Subcutaneous abdominal adipose tissue (tissue), 5 donors: ENCODE data around the gene SPATA31C1.

ENCODE experiments used
- H3K27ac ChIP-seq: one replicate; pipeline ENCODE4 v1.7.0; 2013; ENCODE audit warnings: low read depth, mild to moderate bottlenecking, inconsistent platforms, low read length, moderate library complexity
- H3K27me3 ChIP-seq, 5 donors: one replicate each; pipeline ENCODE4 v1.7.0; 2013; ENCODE audit warnings: low read length in 5 of 5, inconsistent platforms in 1 of 5; ENCODE audit not compliant: control insufficient read depth in 5 of 5, insufficient read depth in 4 of 5
- H3K36me3 ChIP-seq, 5 donors: one replicate each; pipeline ENCODE4 v1.7.0; 2013; ENCODE audit warnings: low read length in 5 of 5; ENCODE audit not compliant: control insufficient read depth in 5 of 5, insufficient read depth in 5 of 5
- H3K4me1 ChIP-seq, 5 donors: one replicate each; pipeline ENCODE4 v1.7.0; 2013; ENCODE audit warnings: low read length in 5 of 5, mild to moderate bottlenecking in 3 of 5, moderate library complexity in 1 of 5; ENCODE audit not compliant: control insufficient read depth in 5 of 5, insufficient read depth in 5 of 5
- H3K4me3 ChIP-seq, 5 donors: one replicate each; pipeline ENCODE4 v1.7.0; 2013; ENCODE audit warnings: low read length in 5 of 5, low read depth in 1 of 5
- H3K9ac ChIP-seq, 5 donors: one replicate each; pipeline ENCODE4 v1.7.0; 2013; ENCODE audit warnings: low read length in 5 of 5, mild to moderate bottlenecking in 4 of 5, moderate library complexity in 3 of 5
- H3K9me3 ChIP-seq, 5 donors: one replicate each; pipeline ENCODE4 v1.7.0; 2013; ENCODE audit warnings: low read length in 5 of 5; ENCODE audit not compliant: control insufficient read depth in 5 of 5
- donor health status: healthy.
- donor health status: healthy.
- donor health status: healthy.
- donor health status: healthy.
- donor health status: healthy.

SPATA31C1 gene

GRCh38 chr9:87875831-87876545, 41.8 kb upstream of the SPATA31C1 start:
- Histone ChIP-seq H3K9ac (no peak overlapping the region), H3K4me3 (no peak overlapping the region), H3K4me1 (no peaks in the 10 kb centered on the region), H3K27me3 (peaks cover 0 to 6% (median 4%) of the 10 kb centered on the region in 5 donors), H3K27ac (no peak overlapping the region), H3K36me3 (no peaks in the 10 kb centered on the region), H3K9me3 (peaks cover 0 to 8% (median 0%) of the 10 kb centered on the region in 5 donors)

GRCh38 chr9:87876708-87877107, 41.1 kb upstream of the SPATA31C1 start:
- Histone ChIP-seq H3K9ac (no peak overlapping the region), H3K27ac (no peak overlapping the region), H3K36me3 (no peaks in the 10 kb centered on the region), H3K4me1 (no peaks in the 10 kb centered on the region), H3K27me3 (peaks cover 0 to 6% (median 4%) of the 10 kb centered on the region in 5 donors), H3K4me3 (no peak overlapping the region), H3K9me3 (peaks cover 0 to 8% (median 0%) of the 10 kb centered on the region in 5 donors)

- Histone ChIP-seq H3K27me3 (peaks cover 0 to 4% (median 2%) of the 10 kb centered on the region in 5 donors), H3K4me3 (no peak overlapping the region), H3K27ac (no peak overlapping the region), H3K36me3 (no peaks in the 10 kb centered on the region), H3K4me1 (no peaks in the 10 kb centered on the region), H3K9me3 (peaks cover 0 to 8% (median 0%) of the 10 kb centered on the region in 5 donors), H3K9ac (no peak overlapping the region)
Measured at GRCh38 chr9:87878989-87879511, 38.7 kb upstream of the SPATA31C1 start.

GRCh38 chr9:87880116-87880515, 37.6 kb upstream of the SPATA31C1 start:
- H3K4me3 ChIP-seq, result no peak overlapping the region
- H3K36me3 ChIP-seq, result no peaks in the 10 kb centered on the region
- H3K4me1 ChIP-seq, result no peaks in the 10 kb centered on the region
- H3K27me3 ChIP-seq, result peaks cover 0 to 11% (median 2%) of the 10 kb centered on the region in 5 donors
- H3K9ac ChIP-seq, result no peak overlapping the region
- no peak overlapping the region for H3K27ac ChIP-seq
- H3K9me3 ChIP-seq, result peaks cover 0 to 8% (median 0%) of the 10 kb centered on the region in 5 donors

- H3K27ac ChIP-seq, result no peak overlapping the region
- H3K9ac ChIP-seq, result no peak overlapping the region
Measured at GRCh38 chr9:87880683-87881082, 37.1 kb upstream of the SPATA31C1 start.

GRCh38 chr9:87882627-87883026, 35.1 kb upstream of the SPATA31C1 start, which contains the start of gene SPATA31E1:
Gene SPATA31E1 (plus strand): TSS chr9:87882877. CDS start chr9:87882892, 15 bp downstream.
- H3K9me3 ChIP-seq, result peaks cover 0 to 8% (median 0%) of the 10 kb centered on the region in 5 donors
- H3K27me3 ChIP-seq, result peaks cover 0 to 13% (median 5%) of the 10 kb centered on the region in 5 donors
- no peak within 1 kb of the TSS for H3K27ac ChIP-seq

More at GRCh38 chr9:87880683-87881082, 37.1 kb upstream of the SPATA31C1 start:
- no peak overlapping the region for H3K4me3 ChIP-seq
- H3K36me3 ChIP-seq, result no peaks in the 10 kb centered on the region
- H3K9me3 ChIP-seq, result peaks cover 0 to 8% (median 0%) of the 10 kb centered on the region in 5 donors
- H3K4me1 ChIP-seq, result no peaks in the 10 kb centered on the region
- H3K27me3 ChIP-seq, result peaks cover 0 to 12% (median 5%) of the 10 kb centered on the region in 5 donors

GRCh38 chr9:87883274-87883673, 34.5 kb upstream of the SPATA31C1 start:
- no peaks in the 10 kb centered on the region for H3K36me3 ChIP-seq
- H3K9ac ChIP-seq, result no peak overlapping the region
- peaks cover 0 to 5% (median 0%) of the 10 kb centered on the region in 5 donors for H3K9me3 ChIP-seq
- H3K4me3 ChIP-seq, result no peak overlapping the region
- no peaks in the 10 kb centered on the region for H3K4me1 ChIP-seq
- H3K27me3 ChIP-seq, result peaks cover 0 to 13% (median 5%) of the 10 kb centered on the region in 5 donors
- H3K27ac ChIP-seq, result no peak overlapping the region

More at GRCh38 chr9:87882627-87883026, 35.1 kb upstream of the SPATA31C1 start, which contains the start of gene SPATA31E1:
- no peak within 1 kb of the TSS for H3K4me3 ChIP-seq
- no peaks in the 10 kb centered on the region for H3K4me1 ChIP-seq
- no peaks in the 10 kb centered on the region for H3K36me3 ChIP-seq
- no peak within 1 kb of the TSS for H3K9ac ChIP-seq

- no peaks in the 10 kb centered on the region for H3K4me1 ChIP-seq
- H3K36me3 ChIP-seq, result no peaks in the 10 kb centered on the region
- H3K9me3 ChIP-seq, result no peaks in the 10 kb centered on the region
- H3K4me3 ChIP-seq, result no peak overlapping the region
- no peak overlapping the region for H3K27ac ChIP-seq
- H3K27me3 ChIP-seq, result peaks cover 0 to 13% (median 5%) of the 10 kb centered on the region in 5 donors
- no peak overlapping the region for H3K9ac ChIP-seq
Measured at GRCh38 chr9:87883990-87884389, 33.8 kb upstream of the SPATA31C1 start.

GRCh38 chr9:87884578-87885459, 32.9 kb upstream of the SPATA31C1 start:
- no peak overlapping the region for H3K27ac ChIP-seq
- no peaks in the 10 kb centered on the region for H3K4me1 ChIP-seq
- no peak overlapping the region for H3K9ac ChIP-seq
- no peak overlapping the region for H3K4me3 ChIP-seq
- H3K9me3 ChIP-seq, result no peaks in the 10 kb centered on the region
- H3K36me3 ChIP-seq, result no peaks in the 10 kb centered on the region
- H3K27me3 ChIP-seq, result peaks cover 0 to 13% (median 5%) of the 10 kb centered on the region in 5 donors
